Activated CD4-positive, alpha-beta T cell treated with anti-CD3 and anti-CD28 coated beads, Interleukin-2, amount 10 ng/mL, durations not matched to agents 7 days and 5 days (primary cell): Measurements from ENCODE around the gene HHAT. TPM values are rescaled to one million over a fixed set of nuclear protein-coding genes. Genes with fewer than 3 reads are reported as not detected.

Experiments
- CTCF ChIA-PET: fragments of 350-600 bp; sonication (Branson Sonifier 250); formaldehyde crosslinking; loops from one replicate; lab custom pipeline; 2021; ENCODE audit warnings: antibody characterized with exemption; lab: Charles Lee
- POLR2A ChIA-PET: fragments of 350-600 bp; sonication (Branson Sonifier 250); formaldehyde crosslinking; loops from one replicate; lab custom pipeline; 2021; ENCODE audit warnings: antibody characterized with exemption; lab: Charles Lee
- DNase-seq: peaks from one replicate; pipeline ENCODE4 v3.0.0-alpha.2; 2020
- H3K27ac Mint-ChIP-seq: one replicate; pipeline ENCODE4 v1.8.0; 2021; ENCODE audit warnings: mild to moderate bottlenecking, moderate library complexity, mixed read lengths
- H3K27me3 Mint-ChIP-seq: one replicate; pipeline ENCODE4 v1.8.0; 2021; ENCODE audit warnings: mixed read lengths
- H3K36me3 Mint-ChIP-seq: one replicate; pipeline ENCODE4 v1.8.0; 2021; ENCODE audit warnings: low read depth, mixed read lengths
- H3K4me1 Mint-ChIP-seq: one replicate; pipeline ENCODE4 v1.8.0; 2021; ENCODE audit warnings: mixed read lengths
- H3K4me3 Mint-ChIP-seq: one replicate; pipeline ENCODE4 v1.8.0; 2021; ENCODE audit warnings: mild to moderate bottlenecking, moderate library complexity, mixed read lengths
- H3K9me3 Mint-ChIP-seq: one replicate; pipeline ENCODE4 v1.8.0; 2021; ENCODE audit warnings: mixed read lengths
- total RNA-seq, 2 experiments: library from RNA; stranded (reverse); gene quantifications; one replicate each; pipeline ENCODE4 v1.2.3, GENCODE V29; 2021

The HHAT gene
- total RNA-seq, 2 experiments from 2014 or later, result 1.3 to 1.5 TPM

DNA sequence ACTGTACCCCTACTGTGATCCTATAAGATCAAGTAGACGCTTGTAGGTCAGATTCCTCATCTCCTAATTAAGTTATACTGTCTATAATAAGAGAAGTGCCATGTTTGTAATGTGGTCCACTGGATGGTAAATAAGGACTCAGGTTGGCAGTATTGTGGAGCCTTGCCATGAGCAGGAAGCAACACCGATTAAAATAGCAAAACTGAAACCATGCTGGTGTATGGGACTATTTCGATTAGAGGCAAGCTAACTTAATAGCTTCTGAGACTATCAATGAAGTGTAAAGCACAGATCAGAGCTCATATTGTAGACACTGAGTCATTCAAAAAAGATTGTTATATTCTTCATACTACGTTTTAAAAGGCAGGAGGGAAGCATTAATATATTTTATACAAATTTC lies 348.8 kb downstream of the HHAT start:
- no peak overlapping the region for H3K4me3 Mint-ChIP-seq

DNA sequence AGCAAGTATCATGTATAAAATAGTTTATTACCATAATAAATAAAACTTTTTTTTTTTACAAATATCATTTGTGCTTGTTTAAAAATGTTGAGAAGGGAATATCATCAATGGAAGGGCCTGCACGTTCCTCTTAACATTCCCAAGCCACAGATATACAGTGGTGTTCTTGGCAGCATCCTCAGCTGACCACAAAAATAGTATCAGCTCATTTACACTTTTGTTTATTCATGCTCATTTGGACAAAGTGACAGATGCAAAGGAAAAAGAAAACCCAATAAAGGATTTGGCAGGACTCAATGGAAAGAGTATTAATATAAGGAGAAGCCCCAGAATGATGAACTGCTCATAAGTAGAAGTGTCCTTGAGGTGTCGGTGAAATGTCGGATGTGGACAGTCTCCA lies 349.6 kb downstream of the HHAT start:
- Mint-ChIP-seq H3K27me3 (no peaks in the 10 kb centered on the region), H3K4me3 (no peak overlapping the region), H3K9me3 (no peaks in the 10 kb centered on the region), H3K36me3 (no peaks in the 10 kb centered on the region), H3K4me1 (no peaks in the 10 kb centered on the region), H3K27ac (no peak overlapping the region)
- POLR2A ChIA-PET, result no interaction called here
- CTCF ChIA-PET, result interaction anchor here (0.6 kb wide), 1 partner anchor 1254 kb away, joined by 3 read pairs; no protein-coding TSS in a partner anchor
- no peak for DNase-seq

More for the DNA sequence above, 348.8 kb downstream of the HHAT start:
- Mint-ChIP-seq H3K9me3 (no peaks in the 10 kb centered on the region), H3K36me3 (no peaks in the 10 kb centered on the region), H3K27ac (no peak overlapping the region), H3K4me1 (no peaks in the 10 kb centered on the region), H3K27me3 (no peaks in the 10 kb centered on the region)
- ChIA-PET CTCF (no interaction called here), POLR2A (no interaction called here)
- no peak for DNase-seq

DNA sequence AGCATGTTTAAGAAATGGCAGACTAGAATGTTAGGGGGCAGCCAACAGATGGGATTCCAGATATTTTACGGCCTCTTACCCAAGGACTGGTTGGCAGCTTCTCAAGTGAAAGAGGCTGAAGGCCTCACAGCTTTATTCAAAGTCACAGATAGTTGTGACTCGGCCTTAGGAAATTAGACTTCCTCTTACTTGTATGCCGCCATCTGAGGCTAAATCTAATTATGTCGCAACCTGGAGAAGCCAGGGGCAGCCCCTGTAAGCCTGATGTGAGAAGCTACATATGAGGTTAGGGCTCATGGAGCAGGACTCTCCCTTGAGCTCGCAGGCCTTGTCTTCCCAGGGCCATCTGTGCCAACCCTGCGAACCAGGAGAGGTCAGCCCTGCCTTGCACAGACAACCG lies 352.5 kb downstream of the HHAT start:
- no peaks in the 10 kb centered on the region for H3K27me3 Mint-ChIP-seq
- CTCF ChIA-PET, result no interaction called here
- H3K27ac Mint-ChIP-seq, result no peak overlapping the region
- no peaks in the 10 kb centered on the region for H3K4me1 Mint-ChIP-seq
- H3K4me3 Mint-ChIP-seq, result no peak overlapping the region
- no peak for DNase-seq
- H3K9me3 Mint-ChIP-seq, result no peaks in the 10 kb centered on the region
- H3K36me3 Mint-ChIP-seq, result no peaks in the 10 kb centered on the region
- POLR2A ChIA-PET, result no interaction called here

DNA sequence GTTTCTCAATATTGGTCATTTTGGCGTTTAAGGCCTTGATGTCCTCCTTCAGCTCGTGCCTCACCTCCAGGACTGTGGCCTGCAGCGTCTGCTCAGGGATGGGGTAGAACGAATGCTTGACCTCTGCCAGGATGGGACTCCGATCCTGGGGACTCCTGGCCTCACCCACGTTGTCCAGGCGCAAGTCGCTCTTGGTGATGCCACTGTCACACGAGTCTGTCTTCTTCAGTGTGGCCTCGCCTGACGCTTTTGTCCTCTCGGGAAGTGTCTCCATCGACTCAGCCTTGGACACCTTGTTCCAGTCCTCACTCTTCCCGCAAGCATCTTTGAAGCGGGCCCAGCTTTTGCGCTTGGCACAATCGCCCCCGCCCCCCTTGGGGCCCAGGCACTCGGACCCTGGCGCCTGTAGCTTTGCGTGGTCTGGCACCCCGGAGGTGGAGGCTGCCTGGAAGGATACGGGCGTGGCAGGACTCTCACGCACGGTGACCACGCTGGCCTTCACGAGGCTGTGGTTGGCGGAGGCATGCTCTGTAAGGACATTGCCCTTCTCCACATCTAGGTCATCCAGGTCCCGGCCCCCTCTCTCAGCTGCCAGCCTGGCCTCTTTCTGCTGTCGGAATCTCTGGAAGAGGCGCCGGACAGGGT lies 354.8 kb downstream of the HHAT start:
- Mint-ChIP-seq H3K27me3 (no peaks in the 10 kb centered on the region), H3K4me1 (peaks cover 2% of the 10 kb centered on the region), H3K27ac (no peak overlapping the region), H3K9me3 (no peaks in the 10 kb centered on the region), H3K4me3 (no peak overlapping the region), H3K36me3 (no peaks in the 10 kb centered on the region)
- POLR2A ChIA-PET, result no interaction called here
- CTCF ChIA-PET, result interaction anchor here (1.1 kb wide), 1 partner anchor 9 kb away, joined by 3 read pairs; no protein-coding TSS in a partner anchor
- no peak for DNase-seq

DNA sequence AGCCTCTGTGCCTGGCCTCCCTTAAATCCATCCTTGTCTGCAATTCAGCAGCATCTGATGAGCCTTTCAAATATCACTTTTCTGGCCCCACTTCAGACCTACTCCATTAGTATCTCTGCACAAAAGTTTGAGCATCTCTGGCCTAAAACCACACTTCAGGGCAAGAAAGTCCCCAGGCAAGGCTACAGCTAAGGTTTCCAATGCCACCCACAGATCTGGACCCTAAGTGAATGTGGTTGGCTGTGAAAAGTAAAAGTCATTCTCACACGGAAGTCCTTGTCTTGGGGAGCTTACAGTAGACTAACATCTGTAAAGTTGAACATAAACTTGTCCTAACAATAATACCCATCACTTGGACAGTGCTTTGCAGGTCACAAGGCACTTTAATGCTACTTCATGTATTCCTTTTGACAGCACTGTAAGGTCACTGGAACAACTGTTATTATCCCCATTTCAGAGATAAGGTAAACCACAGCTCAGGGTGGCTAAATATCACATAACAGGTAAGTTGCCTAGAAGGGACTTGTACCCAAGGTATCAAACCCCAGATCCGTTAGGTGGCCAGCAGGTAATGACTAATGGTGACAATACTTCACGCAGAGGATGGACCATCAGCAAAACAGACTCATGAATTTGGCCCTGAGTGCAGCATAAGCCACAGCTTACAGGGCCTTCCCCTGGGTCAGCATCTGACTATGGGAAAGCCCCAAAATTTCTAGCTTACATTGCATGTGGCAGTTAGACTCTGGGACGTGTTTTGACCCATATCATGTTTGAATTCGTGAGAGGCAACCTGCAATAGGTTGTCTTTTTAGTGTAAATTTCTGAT lies 356.0 kb downstream of the HHAT start:
- POLR2A ChIA-PET, result no interaction called here

DNA sequence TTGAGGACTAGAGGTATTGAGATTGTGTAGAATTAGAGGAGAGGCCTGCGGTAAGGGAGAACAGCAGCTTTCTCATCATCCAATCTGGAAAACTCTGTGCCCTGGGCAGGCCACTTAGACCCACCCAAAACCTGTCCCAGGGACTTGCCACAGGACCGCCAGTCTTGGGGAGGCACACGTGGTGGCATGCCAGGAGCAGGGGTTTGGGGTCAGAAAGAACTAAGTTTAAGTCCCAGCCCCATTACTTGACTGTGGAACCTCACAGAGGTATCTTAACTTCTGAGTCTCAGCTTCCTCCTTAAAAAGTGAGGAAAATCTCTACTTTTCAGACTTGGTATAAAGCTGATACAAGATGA lies 356.6 kb downstream of the HHAT start:
- H3K4me1 Mint-ChIP-seq, result peaks cover 3% of the 10 kb centered on the region
- no peaks in the 10 kb centered on the region for H3K27me3 Mint-ChIP-seq
- no peak overlapping the region for H3K27ac Mint-ChIP-seq
- H3K36me3 Mint-ChIP-seq, result no peaks in the 10 kb centered on the region
- POLR2A ChIA-PET, result no interaction called here
- CTCF ChIA-PET, result no interaction called here
- H3K4me3 Mint-ChIP-seq, result no peak overlapping the region
- no peak for DNase-seq
- H3K9me3 Mint-ChIP-seq, result no peaks in the 10 kb centered on the region

More for the DNA sequence above, 356.0 kb downstream of the HHAT start:
- DNase-seq, result no peak
- Mint-ChIP-seq H3K27me3 (no peaks in the 10 kb centered on the region), H3K4me1 (peaks cover 3% of the 10 kb centered on the region), H3K9me3 (no peaks in the 10 kb centered on the region), H3K36me3 (no peaks in the 10 kb centered on the region), H3K27ac (no peak overlapping the region), H3K4me3 (no peak overlapping the region)
- CTCF ChIA-PET, result interaction anchor here (1.1 kb wide), 1 partner anchor 8 kb away, joined by 3 read pairs; no protein-coding TSS in a partner anchor

DNA sequence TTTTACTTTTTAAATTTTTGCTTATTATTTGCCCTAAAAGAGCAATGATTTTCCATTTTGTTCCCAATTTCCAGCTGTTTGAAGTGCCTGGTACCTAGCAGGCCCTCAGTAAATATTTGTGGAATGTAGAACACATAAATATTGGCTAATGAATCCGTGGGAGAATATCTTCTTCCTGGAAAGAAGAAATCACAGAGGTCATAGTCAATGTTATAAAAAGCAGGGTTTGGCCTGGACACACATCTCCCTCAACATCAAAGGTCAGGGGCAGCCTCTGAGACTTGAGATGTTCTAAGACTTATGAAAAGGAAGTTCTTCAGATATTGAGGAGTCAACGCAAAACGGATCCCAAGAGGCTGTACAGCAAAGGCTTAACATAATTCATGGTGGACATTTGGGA lies 358.1 kb downstream of the HHAT start:
- CTCF ChIA-PET, result no interaction called here

DNA sequence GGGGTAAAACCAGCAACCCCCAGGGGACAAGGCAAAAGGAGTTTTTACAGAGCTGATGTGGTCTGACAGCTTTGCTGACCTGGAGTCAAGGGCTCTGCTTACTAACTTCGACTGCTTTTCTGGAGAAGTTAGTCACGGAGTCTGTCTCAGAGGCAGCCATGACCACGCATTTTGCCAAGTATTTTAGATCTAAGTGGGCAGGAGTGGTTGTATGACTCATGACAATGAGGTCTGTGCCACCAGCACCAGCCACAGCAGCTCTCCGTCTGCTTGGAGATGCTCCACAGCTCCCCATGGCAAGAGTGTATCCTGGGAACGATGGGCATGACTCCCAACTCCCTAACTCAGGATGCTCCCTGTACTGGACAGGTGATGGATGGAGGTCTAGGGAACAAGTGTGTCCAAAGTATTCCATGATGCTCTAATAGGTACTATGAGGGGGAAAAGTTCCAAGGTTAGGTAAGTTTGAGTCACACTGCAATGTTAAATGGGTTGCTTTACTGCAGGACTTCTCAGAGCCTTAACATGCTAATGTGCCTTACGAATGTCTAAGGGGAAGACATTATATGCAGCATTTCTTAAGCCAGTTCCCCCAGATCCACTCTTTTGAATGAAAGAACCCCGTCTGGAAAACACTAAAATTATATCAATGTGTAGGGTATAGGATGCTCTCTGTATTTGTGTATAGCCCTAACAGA lies 359.0 kb downstream of the HHAT start:
- H3K9me3 Mint-ChIP-seq, result no peaks in the 10 kb centered on the region
- ChIA-PET POLR2A (no interaction called here), CTCF (no interaction called here)
- no peak overlapping the region for H3K4me3 Mint-ChIP-seq
- no peaks in the 10 kb centered on the region for H3K27me3 Mint-ChIP-seq
- H3K36me3 Mint-ChIP-seq, result no peaks in the 10 kb centered on the region
- no peak overlapping the region for H3K27ac Mint-ChIP-seq
- H3K4me1 Mint-ChIP-seq, result peaks cover 8% of the 10 kb centered on the region
- DNase-seq, result no peak

More for the DNA sequence above, 358.1 kb downstream of the HHAT start:
- Mint-ChIP-seq H3K9me3 (no peaks in the 10 kb centered on the region), H3K36me3 (no peaks in the 10 kb centered on the region), H3K27ac (no peak overlapping the region), H3K4me3 (no peak overlapping the region), H3K27me3 (no peaks in the 10 kb centered on the region), H3K4me1 (peaks cover 3% of the 10 kb centered on the region)
- POLR2A ChIA-PET, result no interaction called here
- no peak for DNase-seq

DNA sequence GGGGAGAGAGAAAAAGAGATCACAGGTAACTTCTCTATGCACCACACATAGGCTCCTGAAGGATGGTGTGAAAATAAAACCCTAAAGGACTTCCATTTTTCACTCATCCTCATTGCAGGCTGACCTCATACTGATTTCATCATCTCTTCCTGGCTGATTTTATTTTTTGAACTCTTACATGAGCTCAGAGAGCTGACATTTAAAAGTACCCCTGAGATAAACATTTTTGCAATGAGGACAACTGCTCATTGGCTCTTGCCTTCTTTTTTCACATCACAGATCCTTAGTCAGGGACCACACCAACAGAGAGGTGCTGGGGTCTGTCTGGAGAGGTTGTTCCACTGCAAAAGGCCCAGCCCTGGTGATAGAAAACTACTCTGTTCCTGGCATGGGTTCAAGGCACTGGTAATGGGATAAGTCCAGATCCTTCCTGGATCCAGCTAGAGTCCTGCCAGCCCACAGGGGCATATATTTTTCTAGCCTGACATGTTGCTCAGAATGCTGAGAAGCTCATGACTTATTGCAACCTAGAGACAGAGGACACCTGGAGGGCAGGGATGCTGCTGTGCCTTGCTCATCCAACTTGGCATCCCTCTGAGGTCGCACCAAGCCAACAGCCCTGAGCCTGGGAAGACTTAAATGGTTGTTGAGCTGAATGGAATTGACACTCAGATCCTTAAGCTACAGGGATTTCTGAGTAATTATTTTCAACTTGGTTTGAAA lies 360.0 kb downstream of the HHAT start:
- ChIA-PET CTCF (no interaction called here), POLR2A (no interaction called here)
- Mint-ChIP-seq H3K4me1 (peaks cover 15% of the 10 kb centered on the region), H3K27me3 (no peaks in the 10 kb centered on the region), H3K36me3 (no peaks in the 10 kb centered on the region), H3K4me3 (no peak overlapping the region), H3K27ac (no peak overlapping the region), H3K9me3 (no peaks in the 10 kb centered on the region)
- DNase-seq, result no peak

DNA sequence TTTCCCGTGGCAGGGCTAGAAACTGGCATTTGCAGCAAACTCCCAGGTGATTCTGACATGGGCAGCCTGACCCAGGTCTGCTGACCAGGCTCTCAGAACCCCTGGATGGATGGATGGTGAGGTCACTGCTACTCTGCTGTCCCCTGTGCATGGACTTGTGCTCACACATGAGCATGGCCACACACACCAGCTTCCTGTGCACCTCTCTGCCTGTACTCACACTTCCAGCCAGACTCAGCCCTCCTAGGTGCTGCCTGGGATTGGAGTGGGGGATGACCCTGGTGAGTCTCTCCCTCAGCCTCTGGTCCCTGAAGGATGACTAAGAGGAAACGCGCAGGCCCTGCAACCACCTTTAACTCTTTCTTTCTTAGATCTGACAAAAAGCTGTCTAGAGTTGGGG lies 361.1 kb downstream of the HHAT start:
- no peak for DNase-seq
- Mint-ChIP-seq H3K36me3 (no peaks in the 10 kb centered on the region), H3K9me3 (no peaks in the 10 kb centered on the region), H3K4me3 (no peak overlapping the region), H3K27me3 (peaks cover 1% of the 10 kb centered on the region), H3K27ac (no peak overlapping the region), H3K4me1 (peaks cover 15% of the 10 kb centered on the region)
- CTCF ChIA-PET, result no interaction called here
- POLR2A ChIA-PET, result no interaction called here

DNA sequence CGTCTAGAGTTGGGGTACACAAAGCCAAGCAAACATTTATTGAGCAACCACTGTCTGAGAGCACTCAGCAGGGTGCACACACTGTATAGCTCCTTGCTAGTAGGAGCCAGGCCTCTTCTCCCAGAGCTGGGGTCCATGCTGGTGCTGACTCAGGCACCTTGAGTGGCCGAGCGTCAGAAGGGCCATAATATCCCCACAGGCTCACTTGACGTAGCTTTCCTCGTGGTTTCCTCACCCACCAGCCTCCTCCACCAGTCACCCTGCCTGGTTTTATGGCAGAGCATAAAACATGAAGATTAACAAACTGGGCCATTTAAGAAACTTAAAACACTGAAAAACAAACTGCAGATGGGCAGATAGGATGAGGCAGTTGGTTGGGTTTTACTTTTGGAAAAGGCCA lies 361.5 kb downstream of the HHAT start:
- Mint-ChIP-seq H3K9me3 (no peaks in the 10 kb centered on the region), H3K27ac (no peak overlapping the region), H3K4me3 (no peak overlapping the region), H3K27me3 (peaks cover 1% of the 10 kb centered on the region), H3K4me1 (peaks cover 15% of the 10 kb centered on the region), H3K36me3 (no peaks in the 10 kb centered on the region)
- no peak for DNase-seq
- POLR2A ChIA-PET, result no interaction called here
- CTCF ChIA-PET, result no interaction called here

DNA sequence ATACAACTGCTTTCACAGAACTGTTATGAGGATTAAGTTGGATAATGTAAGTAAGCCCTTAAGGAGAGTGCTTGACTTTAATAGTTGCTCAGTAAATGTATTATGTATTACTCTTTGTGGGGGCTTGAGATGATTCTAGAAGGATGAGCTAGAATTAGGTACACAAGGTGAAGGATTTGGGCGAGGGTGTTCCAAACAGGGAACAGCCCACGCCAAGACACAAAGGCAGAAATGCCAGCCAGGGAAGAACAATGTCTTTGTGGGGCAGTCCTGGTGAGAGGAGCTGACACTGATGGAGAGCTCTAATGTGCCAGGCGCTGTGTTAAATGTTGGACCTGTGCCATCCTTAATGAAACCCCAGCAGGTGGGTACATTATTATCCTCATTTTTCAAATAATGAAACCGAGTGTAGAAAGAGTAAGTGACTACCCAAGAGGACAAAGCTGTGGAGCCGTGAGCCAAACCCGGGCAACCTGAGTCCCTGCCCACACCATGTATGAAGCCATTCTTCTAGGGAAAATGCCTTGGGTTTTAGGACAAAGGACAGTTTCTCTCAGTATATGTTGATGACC lies 362.4 kb downstream of the HHAT start:
- POLR2A ChIA-PET, result no interaction called here
- no peak for DNase-seq
- H3K27me3 Mint-ChIP-seq, result peaks cover 1% of the 10 kb centered on the region
- no peaks in the 10 kb centered on the region for H3K36me3 Mint-ChIP-seq
- CTCF ChIA-PET, result no interaction called here
- H3K4me1 Mint-ChIP-seq, result peaks cover 16% of the 10 kb centered on the region
- no peak overlapping the region for H3K27ac Mint-ChIP-seq
- H3K4me3 Mint-ChIP-seq, result no peak overlapping the region
- H3K9me3 Mint-ChIP-seq, result no peaks in the 10 kb centered on the region
